ENCODE measurements around the gene ITGAV.

ITGAV gene

GRCh38 chr2:186612555-186613440 is 22.9 kb downstream of the ITGAV start:
- DNase-seq (ENCODE audit: low spot score): no peak

- DNase-seq (ENCODE audit: low spot score): no peak
Measured at GRCh38 chr2:186614373-186614772, 24.5 kb downstream of the ITGAV start.

GRCh38 chr2:186617148-186617547 is 27.3 kb downstream of the ITGAV start:
- no peak for DNase-seq (ENCODE audit: low spot score)

GRCh38 chr2:186617771-186618170 is 27.9 kb downstream of the ITGAV start:
- DNase-seq (ENCODE audit: low spot score): no peak

- DNase-seq (ENCODE audit: low spot score): no peak
Measured at GRCh38 chr2:186618696-186619095, 28.8 kb downstream of the ITGAV start.

GRCh38 chr2:186623084-186623483 is 33.2 kb downstream of the ITGAV start:
- no peak for DNase-seq (ENCODE audit: low spot score)

GRCh38 chr2:186624276-186624675 is 34.4 kb downstream of the ITGAV start:
- no peak for DNase-seq (ENCODE audit: low spot score)

GRCh38 chr2:186629250-186629996 is 39.6 kb downstream of the ITGAV start:
- no peak for DNase-seq (ENCODE audit: low spot score)

GRCh38 chr2:186632417-186632816 is 42.6 kb downstream of the ITGAV start:
- DNase-seq (ENCODE audit: low spot score): no peak

GRCh38 chr2:186634701-186635100 is 44.8 kb downstream of the ITGAV start:
- no peak for DNase-seq (ENCODE audit: low spot score)

GRCh38 chr2:186636800-186637496 is 47.1 kb downstream of the ITGAV start:
- no peak for DNase-seq (ENCODE audit: low spot score)

GRCh38 chr2:186637497-186637800 is 47.6 kb downstream of the ITGAV start:
- DNase-seq (ENCODE audit: low spot score): no peak

- DNase-seq (ENCODE audit: low spot score): no peak
Measured at GRCh38 chr2:186639939-186640338, 50.1 kb downstream of the ITGAV start.

GRCh38 chr2:186641132-186641806 is 51.4 kb downstream of the ITGAV start:
- DNase-seq (ENCODE audit: low spot score): no peak

- no peak for DNase-seq (ENCODE audit: low spot score)
Measured at GRCh38 chr2:186641807-186642321, 52.0 kb downstream of the ITGAV start.

GRCh38 chr2:186644791-186645190 is 54.9 kb downstream of the ITGAV start:
- no peak for DNase-seq (ENCODE audit: low spot score)

- no peak for DNase-seq (ENCODE audit: low spot score)
Measured at GRCh38 chr2:186645999-186646398, 56.1 kb downstream of the ITGAV start.

- no peak for DNase-seq (ENCODE audit: low spot score)
Measured at GRCh38 chr2:186648130-186648529, 58.3 kb downstream of the ITGAV start.

GRCh38 chr2:186653511-186653910 is 63.7 kb downstream of the ITGAV start:
- no peak for DNase-seq (ENCODE audit: low spot score)

GRCh38 chr2:186659383-186659782 is 69.5 kb downstream of the ITGAV start:
- no peak for DNase-seq (ENCODE audit: low spot score)

- DNase-seq (ENCODE audit: low spot score): no peak
Measured at GRCh38 chr2:186664385-186665043, 74.7 kb downstream of the ITGAV start.

Measured in ecto neural progenitor cell (in vitro differentiated cells).